ENCODE data around the gene KLHDC10. TPM values are rescaled to one million over a fixed set of nuclear protein-coding genes. Genes with fewer than 3 reads are reported as not detected.

KLHDC10 gene
- 10 to 100 TPM; 21.0 to 25.5 (median 24.1) TPM for total RNA-seq (2021; fragmentation: NEBNext Ultra II Directional; extraction: Animal tissue kit (Norgen Biotek cat#: 25700))
- long read RNA-seq, partial matches to known transcripts, result 0 of 4 reads
- long read RNA-seq, other reads (novel, unspliced or antisense), result 4 of 4 reads

- peak; percentile 98 for DNase-seq
- Mint-ChIP-seq H3K9me3 (no peaks in the 10 kb centered on the region), H3K4me3 (peak within 1 kb of the TSS; percentile 93), H3K4me1 (ENCODE audit: low read depth) (peaks cover 48% of the 10 kb centered on the region), H3K36me3 (ENCODE audit: low read depth) (no peaks in the 10 kb centered on the region; the same call in 1 of the 2 replicates), H3K27me3 (ENCODE audit: insufficient read depth) (no peaks in the 10 kb centered on the region), H3K27ac (peak within 1 kb of the TSS; percentile 82)
- no peak for TF ChIP-seq CTCF (IDR thresholded peaks at IDR 0.05)
Observed at GRCh38 chr7:130069978-130070860, at the start of gene KLHDC10. TSS of gene KLHDC10 (plus strand) at chr7:130070534. CDS start at chr7:130070644, 110 bp downstream.

DNA sequence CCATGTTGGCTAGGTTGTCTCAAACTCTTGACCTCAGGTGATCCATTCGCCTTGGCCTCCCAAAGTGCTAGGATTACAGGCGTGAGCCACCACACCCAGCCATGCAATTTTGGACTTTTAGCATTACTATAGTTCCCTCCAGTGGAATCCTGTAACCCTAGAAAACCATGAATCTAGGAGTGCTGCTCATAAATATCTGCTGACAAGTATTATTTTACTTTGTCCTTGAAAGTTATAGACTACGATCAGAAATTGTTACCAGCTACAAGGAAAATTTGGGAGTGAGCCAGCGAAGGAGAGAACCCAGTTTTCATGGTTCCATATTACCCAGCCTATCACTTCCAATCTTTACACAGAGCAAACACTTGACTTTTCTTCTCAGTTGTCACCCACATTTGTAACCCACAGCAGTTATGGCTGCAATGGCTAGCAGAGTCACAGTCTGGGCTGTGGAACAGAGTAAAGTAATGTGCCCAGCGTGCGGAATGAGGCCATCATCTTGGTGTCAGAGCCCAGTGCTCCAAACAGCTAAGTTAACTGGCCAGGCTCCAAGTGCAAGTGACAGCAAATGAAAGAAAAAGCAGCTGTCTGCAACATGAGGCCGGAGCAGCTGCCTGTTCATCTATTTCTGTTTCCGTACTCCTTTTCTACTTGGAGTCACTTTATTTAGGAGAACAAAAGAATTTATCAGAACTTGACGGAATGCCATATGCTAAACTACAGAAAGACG lies 49.1 kb upstream of the KLHDC10 start:
- DNase-seq, result no peak
- H3K9me3 Mint-ChIP-seq, result no peaks in the 10 kb centered on the region
- no peak overlapping the region for H3K4me3 Mint-ChIP-seq
- peaks cover 15% of the 10 kb centered on the region for H3K4me1 Mint-ChIP-seq (ENCODE audit: low read depth)
- no peak overlapping the region for H3K27ac Mint-ChIP-seq
- H3K27me3 Mint-ChIP-seq (ENCODE audit: insufficient read depth), result no peaks in the 10 kb centered on the region
- no peak for TF ChIP-seq CTCF (IDR thresholded peaks at IDR 0.05)
- H3K36me3 Mint-ChIP-seq (ENCODE audit: low read depth), result peaks cover 34% of the 10 kb centered on the region

GRCh38 chr7:130022115-130022514 lies 48.2 kb upstream of the KLHDC10 start:
- peaks cover 37% of the 10 kb centered on the region for H3K36me3 Mint-ChIP-seq (ENCODE audit: low read depth)
- no peaks in the 10 kb centered on the region for H3K27me3 Mint-ChIP-seq (ENCODE audit: insufficient read depth)
- no peak for TF ChIP-seq CTCF (IDR thresholded peaks at IDR 0.05)
- H3K4me3 Mint-ChIP-seq, result no peak overlapping the region
- no peaks in the 10 kb centered on the region for H3K9me3 Mint-ChIP-seq
- H3K27ac Mint-ChIP-seq, result no peak overlapping the region
- DNase-seq, result no peak
- H3K4me1 Mint-ChIP-seq (ENCODE audit: low read depth), result peaks cover 19% of the 10 kb centered on the region

DNA sequence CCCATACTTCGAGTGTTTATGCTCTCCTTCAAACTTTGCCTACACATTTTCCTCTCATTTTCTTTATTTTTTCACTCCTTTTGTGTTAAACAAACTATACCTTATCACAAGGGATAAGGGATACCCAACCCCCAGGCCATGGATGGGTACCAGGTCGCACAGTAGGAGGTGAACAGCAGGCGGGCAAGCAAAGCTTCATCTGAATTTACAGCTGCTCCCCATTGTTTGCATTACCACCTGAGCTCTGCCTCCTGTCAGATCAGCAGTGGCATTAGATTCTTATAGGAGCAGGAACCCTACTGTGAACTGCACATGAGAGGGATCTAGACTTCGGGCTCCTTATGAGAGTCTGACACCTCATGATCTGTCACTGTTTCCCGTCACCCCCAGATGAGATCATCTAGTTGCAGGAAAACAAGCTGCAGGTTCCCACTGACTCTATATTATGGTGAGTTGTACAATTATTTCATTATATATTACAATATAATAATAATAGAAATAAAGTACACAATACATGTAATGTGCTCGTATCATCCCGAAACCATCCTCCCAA lies 47.6 kb upstream of the KLHDC10 start:
- H3K36me3 Mint-ChIP-seq (ENCODE audit: low read depth), result peaks cover 39% of the 10 kb centered on the region
- H3K27ac Mint-ChIP-seq, result no peak overlapping the region
- DNase-seq, result no peak
- no peaks in the 10 kb centered on the region for H3K27me3 Mint-ChIP-seq (ENCODE audit: insufficient read depth)
- TF ChIP-seq CTCF (IDR thresholded peaks at IDR 0.05), result no peak
- H3K4me1 Mint-ChIP-seq (ENCODE audit: low read depth), result peaks cover 19% of the 10 kb centered on the region
- no peak overlapping the region for H3K4me3 Mint-ChIP-seq
- H3K9me3 Mint-ChIP-seq, result no peaks in the 10 kb centered on the region

- peaks cover 35% of the 10 kb centered on the region for H3K36me3 Mint-ChIP-seq (ENCODE audit: low read depth)
- no peaks in the 10 kb centered on the region for H3K9me3 Mint-ChIP-seq
- peak; percentile 60 for DNase-seq
- peaks cover 19% of the 10 kb centered on the region for H3K4me1 Mint-ChIP-seq (ENCODE audit: low read depth)
- H3K4me3 Mint-ChIP-seq, result peak overlapping the region; percentile 30; the same call in 1 of the 2 replicates
- peak overlapping the region; percentile 85 for H3K27ac Mint-ChIP-seq
- TF ChIP-seq CTCF (IDR thresholded peaks at IDR 0.05), result no peak
- no peaks in the 10 kb centered on the region for H3K27me3 Mint-ChIP-seq (ENCODE audit: insufficient read depth)
Observed at GRCh38 chr7:130024390-130024789, 45.9 kb upstream of the KLHDC10 start.

All from HFFc6 (cell line).